IPS-NIHi11 (cell line): Measurements from ENCODE around the gene TSPAN3.

ENCODE experiments used
- DNase-seq: peaks from one replicate; pipeline ENCODE4 v3.0.0; 2012; ENCODE audit warnings: mixed read lengths, low spot score

Gene TSPAN3

DNA sequence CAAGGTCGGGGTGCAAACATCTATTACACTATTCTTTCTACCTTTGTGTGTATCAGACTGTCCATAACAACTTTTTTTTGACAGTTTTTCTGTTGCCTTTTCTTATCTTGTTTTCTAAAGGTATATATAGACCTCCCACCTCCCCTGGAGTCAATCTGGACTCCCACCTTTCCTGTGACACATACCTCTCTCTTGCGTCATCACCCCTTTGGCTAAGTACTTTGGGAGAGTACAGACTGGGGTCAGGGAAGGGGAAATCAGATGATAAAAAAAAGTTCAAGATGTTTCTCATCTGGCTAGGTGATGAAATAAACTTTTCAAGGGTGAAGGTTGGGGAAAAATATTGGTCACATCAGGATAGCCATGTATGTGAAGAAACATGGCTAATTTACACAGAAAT is 17.2 kb downstream of the TSPAN3 start:
- DNase-seq, result no peak

GRCh38 chr15:77052556-77052955 is 18.4 kb downstream of the TSPAN3 start:
- DNase-seq, result no peak

DNA sequence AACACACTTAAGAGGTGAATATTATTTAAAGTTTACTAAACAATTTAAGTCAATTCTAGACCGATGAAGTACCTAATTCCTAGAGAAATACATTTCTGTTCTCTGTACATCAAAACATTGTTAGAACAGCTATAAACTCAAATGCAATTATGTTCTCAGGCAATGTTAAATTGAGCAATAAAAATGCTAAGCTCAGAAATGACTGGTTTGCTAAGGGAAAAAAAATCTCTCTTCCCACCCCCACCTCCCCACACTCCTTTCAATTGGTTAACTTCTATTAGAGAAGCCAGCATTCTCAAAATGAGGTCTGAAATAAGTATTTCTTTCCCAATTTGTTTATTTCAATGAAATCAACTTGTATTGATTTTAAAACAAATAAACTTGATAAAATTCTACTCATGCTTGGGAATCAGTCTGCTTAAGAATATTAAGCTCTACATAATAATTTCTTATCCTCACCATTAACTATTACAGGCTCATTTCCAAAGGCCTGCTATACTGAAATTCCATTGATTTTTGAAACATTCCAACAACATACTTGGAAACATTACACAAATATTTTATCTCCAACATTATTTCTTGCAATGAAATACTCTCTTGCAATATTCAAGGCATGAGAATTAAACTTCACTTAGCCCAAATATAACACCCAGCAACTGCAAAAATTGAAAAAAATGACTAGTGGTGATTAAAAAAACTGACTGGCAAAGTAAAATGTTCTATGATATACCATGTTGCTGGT is 22.6 kb downstream of the TSPAN3 start:
- DNase-seq, result no peak

- no peak for DNase-seq
Observed at GRCh38 chr15:77046704-77047412, 24.1 kb downstream of the TSPAN3 start.

- DNase-seq, result no peak
Observed at GRCh38 chr15:77045985-77046384, 24.9 kb downstream of the TSPAN3 start.

- no peak for DNase-seq
Observed at GRCh38 chr15:77044228-77045042, 26.5 kb downstream of the TSPAN3 start.

DNA sequence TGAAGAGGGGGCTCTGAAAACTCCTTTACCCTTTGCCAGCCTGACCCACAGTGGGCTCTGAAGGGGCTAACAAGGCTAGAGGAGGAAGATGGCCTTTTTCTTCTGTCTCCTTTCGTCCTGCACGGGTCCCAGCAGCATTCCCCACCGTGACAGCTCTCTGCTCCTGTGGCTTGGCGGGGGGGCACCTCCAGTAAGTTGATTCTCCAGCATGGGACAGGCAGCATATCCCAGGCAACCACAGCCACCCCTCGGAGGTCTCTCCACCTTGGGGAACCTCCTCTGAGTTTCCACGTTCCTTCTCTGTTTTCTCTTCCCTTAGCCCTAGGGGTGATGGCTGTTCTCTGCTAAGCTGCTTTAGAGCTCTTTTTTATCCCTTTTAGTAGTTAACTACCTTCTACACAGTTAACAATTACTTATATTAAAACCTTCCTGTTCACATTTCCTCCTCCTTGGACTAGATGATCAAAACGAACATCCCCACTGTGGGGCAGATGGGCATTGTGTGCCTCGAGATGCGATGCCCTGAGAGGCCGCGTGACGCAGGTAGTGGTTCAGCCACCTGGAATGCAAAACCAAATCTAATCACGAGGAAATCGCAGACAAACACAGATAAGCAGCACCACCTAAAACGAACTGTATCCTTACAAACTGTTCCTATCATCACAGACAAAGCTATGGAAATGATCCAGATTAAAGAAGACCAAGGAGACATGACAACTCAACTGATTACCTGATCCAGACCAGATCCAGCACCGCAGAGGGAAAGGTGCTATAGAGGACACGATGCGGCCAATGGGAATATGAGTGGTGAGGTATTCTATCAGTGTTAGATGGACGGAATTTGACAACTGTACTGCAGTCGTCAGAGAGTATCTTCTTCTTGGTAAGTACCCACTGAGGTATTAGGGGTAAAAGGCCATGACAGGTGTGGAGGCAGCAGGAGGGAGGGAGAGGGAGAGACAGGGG is 27.7 kb downstream of the TSPAN3 start:
- DNase-seq, result no peak

DNA sequence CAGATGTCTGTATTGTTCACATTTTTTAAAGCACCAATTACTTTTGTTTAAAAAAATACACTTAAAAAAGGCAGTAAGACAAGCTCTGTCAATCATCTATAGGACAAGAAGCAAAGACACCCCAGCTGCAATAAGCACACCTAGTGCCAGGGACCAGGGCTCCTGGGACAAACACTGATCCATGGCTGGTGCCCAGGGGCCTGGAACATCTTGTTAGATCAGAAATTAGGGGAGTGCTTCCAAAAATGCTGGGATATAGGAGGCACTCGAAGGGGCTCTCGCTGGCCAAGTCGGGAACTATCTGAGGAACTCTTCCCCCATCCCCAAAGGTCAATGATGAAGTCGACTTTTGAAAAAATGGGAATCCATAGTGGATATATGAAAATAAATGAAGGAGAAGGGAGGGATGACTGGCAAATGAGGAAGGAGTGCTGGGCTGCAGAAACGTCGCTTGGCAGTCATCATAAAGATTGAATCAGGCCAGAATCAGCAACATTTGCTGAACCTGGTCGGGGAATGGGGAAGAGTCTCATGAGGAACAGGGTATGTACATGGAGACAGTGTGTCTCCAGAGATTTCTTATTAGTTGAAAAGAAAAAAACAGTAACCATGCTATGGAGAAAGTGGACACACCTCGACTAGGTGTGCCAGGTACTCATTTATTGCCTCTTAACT is 28.5 kb downstream of the TSPAN3 start:
- DNase-seq, result no peak

DNA sequence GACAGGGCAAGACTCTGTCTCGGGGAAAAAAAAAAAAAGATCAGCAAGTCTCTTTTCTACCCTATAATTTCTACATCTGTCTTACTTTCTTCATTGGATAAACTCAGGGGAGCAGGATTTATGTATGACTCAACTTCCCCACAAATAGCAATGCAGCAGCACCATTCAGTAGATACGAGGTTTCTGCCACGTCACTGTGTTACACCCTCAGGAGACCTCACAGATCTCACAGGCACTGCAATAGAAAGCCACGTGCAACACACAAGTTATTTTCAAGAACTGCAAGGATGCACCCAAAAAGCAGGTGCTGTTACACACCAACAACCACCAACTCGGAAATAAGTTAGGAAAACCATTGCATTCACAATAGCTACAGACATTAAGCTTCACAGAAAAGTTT is 30.2 kb downstream of the TSPAN3 start:
- DNase-seq, result no peak

GRCh38 chr15:77039848-77040247 is 31.1 kb downstream of the TSPAN3 start:
- no peak for DNase-seq

GRCh38 chr15:77039217-77039533 is 31.7 kb downstream of the TSPAN3 start:
- no peak for DNase-seq

DNA sequence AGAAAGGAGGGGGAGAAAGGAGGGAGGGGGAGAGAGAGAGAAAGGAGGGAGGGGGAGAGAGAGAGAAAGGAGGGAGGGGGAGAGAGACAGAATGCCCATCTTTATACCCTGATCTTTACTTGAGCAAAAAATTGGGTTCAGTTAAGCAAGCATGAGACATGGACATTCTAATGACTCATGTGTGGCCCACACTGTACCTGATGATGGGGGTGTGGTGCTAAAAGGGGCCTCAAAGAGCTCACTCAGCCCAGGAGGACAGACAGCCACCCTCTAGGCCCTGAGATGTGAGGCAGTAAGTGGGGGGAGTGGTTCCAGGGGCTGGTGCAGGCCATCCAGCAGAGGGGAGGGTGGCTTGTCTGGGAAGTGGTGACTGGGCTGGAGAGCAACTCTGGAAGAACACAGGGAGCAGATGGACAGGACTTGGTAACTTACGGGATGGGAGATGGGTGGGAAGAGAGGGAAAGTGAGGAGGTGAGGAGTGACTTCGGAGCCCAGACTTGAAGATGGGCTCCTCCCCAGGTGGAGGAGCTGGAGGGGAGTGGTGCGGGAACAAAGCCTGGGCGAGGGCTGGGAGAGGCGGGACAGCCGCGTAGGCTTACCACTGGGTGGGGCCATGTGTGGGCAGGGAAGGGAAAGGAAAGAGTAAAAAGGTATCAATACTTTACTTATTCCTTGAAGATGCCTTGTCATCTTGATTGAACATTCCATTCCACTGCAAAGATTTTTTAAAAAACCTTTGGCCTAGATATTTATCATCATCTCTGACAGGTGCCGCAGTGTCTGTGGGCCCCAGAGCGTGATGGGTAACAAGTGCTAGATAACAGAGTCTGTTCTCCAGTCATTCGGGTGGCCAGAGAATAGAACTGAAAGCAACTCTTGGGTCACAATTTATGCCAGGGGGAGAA is 32.3 kb downstream of the TSPAN3 start:
- no peak for DNase-seq

DNA sequence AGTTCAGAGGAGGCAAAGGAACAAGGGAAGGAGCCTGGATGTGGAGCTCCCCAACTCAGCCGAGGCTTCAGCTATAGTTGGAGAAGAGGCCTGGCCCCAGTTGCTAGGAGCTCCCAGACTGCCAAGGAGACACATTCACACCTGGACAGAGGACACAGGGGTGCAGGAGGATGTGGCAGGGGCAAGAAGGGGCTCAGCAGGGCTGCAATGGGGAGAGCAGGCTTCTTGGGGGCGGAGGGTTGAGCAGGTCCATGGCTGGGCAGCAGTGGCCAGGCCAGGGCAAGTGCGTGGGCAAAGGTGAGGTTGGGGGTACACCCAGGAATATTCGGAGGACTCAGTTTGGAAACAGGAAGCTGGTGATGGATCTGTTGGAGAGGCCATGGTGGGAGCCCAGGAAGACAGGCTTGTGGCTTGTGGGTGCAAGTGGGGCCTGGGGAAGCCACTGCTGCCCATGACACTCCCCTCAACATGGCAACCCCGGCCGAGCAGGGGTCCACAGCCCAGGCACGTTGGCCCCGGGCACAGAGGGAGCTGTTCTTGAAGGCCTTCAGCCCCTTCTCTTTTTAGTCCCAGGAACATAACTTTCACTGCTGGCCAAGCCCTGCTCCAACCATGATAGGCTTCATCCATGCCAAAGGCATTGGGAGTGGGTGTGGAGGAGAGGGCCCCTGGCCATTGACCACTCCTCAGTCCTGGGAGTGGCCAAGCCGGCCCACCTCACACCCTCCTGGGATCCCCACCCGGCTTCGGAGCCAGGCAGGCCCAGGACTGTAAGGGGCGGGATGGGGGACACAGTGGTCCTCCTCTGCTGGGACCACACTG is 33.3 kb downstream of the TSPAN3 start:
- no peak for DNase-seq

DNA sequence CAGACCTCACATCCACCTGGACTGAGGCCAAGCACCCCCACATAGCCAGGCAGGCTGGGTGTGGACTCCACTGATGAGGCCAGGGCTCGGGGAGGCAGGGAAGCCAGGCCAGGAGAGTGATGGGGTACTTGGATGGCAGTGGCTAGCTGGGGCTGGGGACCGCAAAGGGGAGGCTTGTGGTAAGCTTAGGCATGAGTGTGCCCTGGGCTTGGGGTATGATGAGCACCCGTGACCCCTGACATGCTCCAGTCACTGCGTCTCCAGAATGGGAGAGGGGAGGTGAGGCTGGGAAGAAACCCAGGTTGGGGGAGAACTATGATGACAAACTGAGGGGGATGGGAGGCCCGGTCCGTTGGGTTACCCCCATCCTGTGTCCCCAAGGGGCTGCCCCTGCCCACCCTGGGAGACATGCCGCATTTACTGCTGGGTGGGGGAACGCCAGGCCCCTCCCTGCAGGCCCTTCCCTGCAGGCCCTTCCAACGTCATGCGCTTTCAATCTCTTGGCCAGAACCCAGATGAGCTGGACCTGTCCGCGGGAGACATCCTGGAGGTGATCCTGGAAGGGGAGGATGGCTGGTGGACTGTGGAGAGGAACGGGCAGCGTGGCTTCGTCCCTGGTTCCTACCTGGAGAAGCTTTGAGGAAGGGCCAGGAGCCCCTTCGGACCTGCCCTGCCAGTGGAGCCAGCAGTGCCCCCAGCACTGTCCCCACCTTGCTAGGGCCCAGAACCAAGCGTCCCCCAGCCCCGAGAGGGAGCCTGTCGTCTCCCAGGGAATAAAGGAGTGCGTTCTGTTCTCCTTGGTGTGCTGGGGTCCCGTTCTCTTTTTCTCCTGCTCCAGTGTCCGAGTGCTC is 34.1 kb downstream of the TSPAN3 start:
- DNase-seq, result no peak

DNA sequence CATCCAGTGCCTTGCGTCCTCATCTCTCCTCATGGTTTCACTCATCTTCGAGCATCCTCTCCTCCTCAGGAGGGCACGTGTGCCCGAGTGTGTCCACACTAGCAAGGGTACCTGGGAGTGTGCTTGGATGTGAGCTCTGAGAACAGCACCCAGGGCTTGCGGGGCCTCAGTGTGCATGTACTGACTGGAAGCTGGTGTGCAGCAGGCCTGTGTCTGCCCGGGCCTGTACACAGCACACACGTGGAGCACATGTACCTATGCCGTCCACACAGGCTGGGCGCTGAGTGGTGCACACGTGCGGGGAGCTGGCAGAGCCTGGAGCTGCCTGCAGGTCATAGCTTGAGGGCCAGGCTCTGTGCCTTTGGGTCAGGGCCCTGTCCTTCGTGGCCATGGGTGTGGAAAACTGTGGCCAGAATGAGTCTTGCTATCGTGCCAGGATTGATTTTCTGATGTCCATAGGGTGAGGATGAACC is 34.9 kb downstream of the TSPAN3 start:
- DNase-seq, result no peak

- no peak for DNase-seq
Observed at GRCh38 chr15:77035584-77035983, 35.3 kb downstream of the TSPAN3 start.

- DNase-seq, result peak; percentile 80
Observed at GRCh38 chr15:77034695-77035489, 36.0 kb downstream of the TSPAN3 start.
